GM19397 (cell line): Measurements from ENCODE around the gene ABHD4.

Source experiments
- ATAC-seq: cut with Tn5 transposase; IDR thresholded peaks from one replicate; pipeline ENCODE4 v1.9.1; 2021; ENCODE audit warnings: mild to moderate bottlenecking, moderate library complexity; ENCODE audit not compliant: unreplicated experiment

The ABHD4 gene

DNA sequence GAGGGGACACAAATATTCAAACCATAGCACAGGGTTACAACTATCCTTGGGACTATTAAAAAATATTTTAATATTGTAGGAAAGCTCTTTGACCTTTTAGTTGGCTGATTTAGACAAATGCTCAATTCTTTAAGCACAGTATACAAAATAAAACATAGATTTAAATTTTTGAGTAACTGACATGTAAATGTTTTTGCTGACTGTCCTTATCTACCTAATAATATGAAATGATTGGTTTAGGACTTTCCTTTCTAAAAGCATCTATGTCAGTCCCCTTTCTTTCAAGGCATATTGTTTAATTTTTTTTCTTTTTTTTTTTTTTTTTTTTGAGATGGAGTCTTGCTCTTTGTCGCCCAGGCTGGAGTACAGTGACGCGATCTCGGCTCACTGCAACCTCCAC lies 62.6 kb downstream of the ABHD4 start:
- ATAC-seq: no peak
